ENCODE data around the gene TRMT2A. TPM values are rescaled to one million over a fixed set of nuclear protein-coding genes. Genes with fewer than 3 reads are reported as not detected.
A peak's percentile ranks its signal among the peaks of the same experiment; 100 is the strongest.

The TRMT2A gene
- total RNA-seq, 1 donor from 2014 or later = 125 TPM

GRCh38 chr22:20106205-20106848 is 10.7 kb downstream of the TRMT2A start:
- Mint-ChIP-seq H3K27me3 (no peaks in the 10 kb centered on the region), H3K4me3 (no peak overlapping the region), H3K27ac (no peak overlapping the region), H3K4me1 (peaks cover 24% of the 10 kb centered on the region), H3K9me3 (no peaks in the 10 kb centered on the region), H3K36me3 (ENCODE audit: low read depth) (peaks cover 56% of the 10 kb centered on the region)
- intact Hi-C loops (cut with micrococcal nuclease) = no loop called here
- DNase-seq = no peak

GRCh38 chr22:20105456-20106204 is 11.4 kb downstream of the TRMT2A start:
- Mint-ChIP-seq H3K36me3 (ENCODE audit: low read depth) (peaks cover 54% of the 10 kb centered on the region), H3K9me3 (no peaks in the 10 kb centered on the region), H3K4me1 (peaks cover 24% of the 10 kb centered on the region), H3K27me3 (no peaks in the 10 kb centered on the region), H3K4me3 (no peak overlapping the region), H3K27ac (no peak overlapping the region)
- no peak for DNase-seq
- intact Hi-C loops (cut with micrococcal nuclease) = no loop called here

GRCh38 chr22:20102203-20102780 is 14.7 kb downstream of the TRMT2A start:
- Mint-ChIP-seq H3K9me3 (peaks cover under 1% of the 10 kb centered on the region), H3K4me1 (peaks cover 52% of the 10 kb centered on the region), H3K4me3 (peak overlapping the region; percentile 24), H3K36me3 (ENCODE audit: low read depth) (peaks cover 61% of the 10 kb centered on the region), H3K27ac (peak overlapping the region; percentile 94), H3K27me3 (no peaks in the 10 kb centered on the region)
- intact Hi-C loops (cut with micrococcal nuclease) = no loop called here
- DNase-seq = no peak

GRCh38 chr22:20101638-20102037 is 15.4 kb downstream of the TRMT2A start:
- intact Hi-C loops (cut with micrococcal nuclease) = no loop called here
- H3K36me3 Mint-ChIP-seq (ENCODE audit: low read depth) = peaks cover 61% of the 10 kb centered on the region
- H3K4me3 Mint-ChIP-seq = no peak overlapping the region
- H3K4me1 Mint-ChIP-seq = peaks cover 55% of the 10 kb centered on the region
- H3K27me3 Mint-ChIP-seq = no peaks in the 10 kb centered on the region
- peaks cover 4% of the 10 kb centered on the region for H3K9me3 Mint-ChIP-seq
- no peak for DNase-seq
- H3K27ac Mint-ChIP-seq = peak overlapping the region; percentile 94

GRCh38 chr22:20099099-20099711 is 17.8 kb downstream of the TRMT2A start:
- intact Hi-C loops (cut with micrococcal nuclease) = no loop called here
- Mint-ChIP-seq H3K36me3 (ENCODE audit: low read depth) (peaks cover 75% of the 10 kb centered on the region), H3K27me3 (no peaks in the 10 kb centered on the region), H3K4me1 (peaks cover 67% of the 10 kb centered on the region), H3K4me3 (peak overlapping the region; percentile 77), H3K9me3 (peaks cover 9% of the 10 kb centered on the region), H3K27ac (peak overlapping the region; percentile 94)
- DNase-seq = no peak

GRCh38 chr22:20096574-20097420 is 20.2 kb downstream of the TRMT2A start:
- peaks cover 82% of the 10 kb centered on the region for H3K36me3 Mint-ChIP-seq (ENCODE audit: low read depth)
- H3K4me1 Mint-ChIP-seq = peaks cover 59% of the 10 kb centered on the region
- no peak for DNase-seq
- H3K27ac Mint-ChIP-seq = no peak overlapping the region
- H3K4me3 Mint-ChIP-seq = no peak overlapping the region
- intact Hi-C loops (cut with micrococcal nuclease) = no loop called here
- H3K9me3 Mint-ChIP-seq = peaks cover 9% of the 10 kb centered on the region
- no peaks in the 10 kb centered on the region for H3K27me3 Mint-ChIP-seq

GRCh38 chr22:20095521-20095920 is 21.5 kb downstream of the TRMT2A start:
- Mint-ChIP-seq H3K27ac (peak overlapping the region; percentile 27), H3K9me3 (peaks cover 9% of the 10 kb centered on the region), H3K27me3 (no peaks in the 10 kb centered on the region), H3K4me1 (peaks cover 48% of the 10 kb centered on the region), H3K36me3 (ENCODE audit: low read depth) (peaks cover 87% of the 10 kb centered on the region), H3K4me3 (peak overlapping the region; percentile 30)
- DNase-seq = no peak
- intact Hi-C loops (cut with micrococcal nuclease) = no loop called here

- H3K9me3 Mint-ChIP-seq = peaks cover 9% of the 10 kb centered on the region
- no peaks in the 10 kb centered on the region for H3K27me3 Mint-ChIP-seq
- peaks cover 85% of the 10 kb centered on the region for H3K36me3 Mint-ChIP-seq (ENCODE audit: low read depth)
- H3K4me3 Mint-ChIP-seq = no peak overlapping the region
- H3K4me1 Mint-ChIP-seq = peaks cover 36% of the 10 kb centered on the region
- DNase-seq = no peak
- intact Hi-C loops (cut with micrococcal nuclease) = no loop called here
- H3K27ac Mint-ChIP-seq = no peak overlapping the region
These were observed 22.7 kb downstream of the TRMT2A start for GRCh38 chr22:20094197-20094807.

GRCh38 chr22:20093418-20094196 is 23.4 kb downstream of the TRMT2A start:
- peaks cover 86% of the 10 kb centered on the region for H3K36me3 Mint-ChIP-seq (ENCODE audit: low read depth)
- no peaks in the 10 kb centered on the region for H3K27me3 Mint-ChIP-seq
- H3K9me3 Mint-ChIP-seq = peaks cover 9% of the 10 kb centered on the region
- no peak overlapping the region for H3K27ac Mint-ChIP-seq
- intact Hi-C loops (cut with micrococcal nuclease) = no loop called here
- H3K4me3 Mint-ChIP-seq = no peak overlapping the region
- DNase-seq = no peak
- H3K4me1 Mint-ChIP-seq = peaks cover 29% of the 10 kb centered on the region

- peaks cover 85% of the 10 kb centered on the region for H3K36me3 Mint-ChIP-seq (ENCODE audit: low read depth)
- peaks cover 9% of the 10 kb centered on the region for H3K9me3 Mint-ChIP-seq
- no peak for DNase-seq
- H3K27me3 Mint-ChIP-seq = no peaks in the 10 kb centered on the region
- H3K4me3 Mint-ChIP-seq = no peak overlapping the region
- intact Hi-C loops (cut with micrococcal nuclease) = no loop called here
- no peak overlapping the region for H3K27ac Mint-ChIP-seq
- H3K4me1 Mint-ChIP-seq = peaks cover 22% of the 10 kb centered on the region
These were observed 24.6 kb downstream of the TRMT2A start for GRCh38 chr22:20092477-20092854.

GRCh38 chr22:20091690-20092476 is 25.1 kb downstream of the TRMT2A start:
- no peak for DNase-seq
- H3K9me3 Mint-ChIP-seq = peaks cover 5% of the 10 kb centered on the region
- peaks cover 18% of the 10 kb centered on the region for H3K4me1 Mint-ChIP-seq
- intact Hi-C loops (cut with micrococcal nuclease) = no loop called here
- no peak overlapping the region for H3K27ac Mint-ChIP-seq
- H3K4me3 Mint-ChIP-seq = no peak overlapping the region
- H3K27me3 Mint-ChIP-seq = no peaks in the 10 kb centered on the region
- peaks cover 85% of the 10 kb centered on the region for H3K36me3 Mint-ChIP-seq (ENCODE audit: low read depth)

- H3K36me3 Mint-ChIP-seq (ENCODE audit: low read depth) = peaks cover 82% of the 10 kb centered on the region
- H3K9me3 Mint-ChIP-seq = peaks cover under 1% of the 10 kb centered on the region
- peaks cover 15% of the 10 kb centered on the region for H3K4me1 Mint-ChIP-seq
- no peaks in the 10 kb centered on the region for H3K27me3 Mint-ChIP-seq
- DNase-seq = no peak
- intact Hi-C loops (cut with micrococcal nuclease) = no loop called here
- H3K4me3 Mint-ChIP-seq = no peak overlapping the region
- no peak overlapping the region for H3K27ac Mint-ChIP-seq
These were observed 26.2 kb downstream of the TRMT2A start for GRCh38 chr22:20090730-20091240.
